GM12878 (cell line): ENCODE measurements around the gene HYI.
A peak's percentile ranks its signal among the peaks of the same experiment; 100 is the strongest.

Experiments used
- GABPA ChIP-seq: IDR thresholded peaks from 2 replicates; pipeline ENCODE4 v1.6.1; 2014; ENCODE audit warnings: antibody characterized with exemption, low read depth, mild to moderate bottlenecking, inconsistent platforms
- HDAC6 ChIP-seq: fragments of 200-600 bp; sonication (generic); IDR thresholded peaks from one replicate; pipeline ENCODE4 v1.8.0; 2017; ENCODE audit warnings: antibody characterized with exemption; ENCODE audit not compliant: unreplicated experiment
- KDM1A ChIP-seq: fragments of 200-600 bp; sonication (generic); IDR thresholded peaks from 2 replicates; pipeline ENCODE4 v1.6.1; 2016; ENCODE audit warnings: borderline replicate concordance
- NR2C2 ChIP-seq: IDR thresholded peaks from 2 replicates; pipeline ENCODE4 v1.6.1; 2011; ENCODE audit warnings: borderline replicate concordance, low read depth; ENCODE audit not compliant: control insufficient read depth, insufficient read length
- PML ChIP-seq: IDR thresholded peaks from 2 replicates; pipeline ENCODE4 v1.6.1; 2012; ENCODE audit warnings: low read length, inconsistent platforms
- POLR2A ChIP-seq: IDR thresholded peaks from 2 replicates; pipeline ENCODE4 v1.6.1; 2011; ENCODE audit warnings: low read depth, mild to moderate bottlenecking, low read length
- POLR2AphosphoS5 ChIP-seq: IDR thresholded peaks from 2 replicates; pipeline ENCODE4 v1.6.1; 2011; ENCODE audit warnings: mild to moderate bottlenecking, low read length, inconsistent platforms
- SMC3 ChIP-seq: IDR thresholded peaks from 2 replicates; pipeline ENCODE4 v1.6.1; 2011; ENCODE audit warnings: low read length, improper control_type of control experiment, borderline replicate concordance
- SREBF2 ChIP-seq: IDR thresholded peaks from 2 replicates; pipeline ENCODE4 v1.6.1; 2012; ENCODE audit warnings: mild to moderate bottlenecking, low read length
- ZNF274 ChIP-seq: IDR thresholded peaks from one replicate; pipeline ENCODE4 v1.8.0; 2011; ENCODE audit not compliant: insufficient read length, insufficient read depth

DNA sequence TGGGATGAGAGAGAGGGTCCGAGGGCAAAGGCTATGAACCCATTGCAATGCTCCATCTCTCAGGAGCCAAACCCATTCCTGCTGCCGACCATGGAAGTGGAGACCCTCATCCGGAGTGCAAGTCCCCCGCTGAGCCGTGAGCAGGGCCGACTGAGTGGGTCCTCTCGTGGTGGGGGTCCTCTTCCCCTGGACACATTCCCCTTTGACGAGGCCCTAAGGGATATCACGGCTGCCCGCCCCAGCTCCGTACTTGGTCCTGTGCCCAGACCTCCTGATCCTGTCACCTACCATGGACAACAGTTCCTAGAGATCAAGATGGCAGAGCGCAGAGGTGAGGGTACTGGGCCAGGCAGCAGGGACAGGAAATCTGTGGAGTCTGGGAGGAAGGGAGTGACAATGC lies 11.0 kb downstream of the HYI start:
- peak; percentile 44; the same call in 1 of the 2 replicates for TF ChIP-seq POLR2A
- TF ChIP-seq SMC3: no peak
- TF ChIP-seq SREBF2: no peak
- TF ChIP-seq POLR2AphosphoS5: no peak
- TF ChIP-seq KDM1A: no peak
- no peak for TF ChIP-seq HDAC6
- no peak for TF ChIP-seq PML
- no peak for TF ChIP-seq NR2C2
- TF ChIP-seq ZNF274: no peak
- TF ChIP-seq GABPA: no peak
